ENCODE results near the gene BTBD10.

Gene BTBD10

DNA sequence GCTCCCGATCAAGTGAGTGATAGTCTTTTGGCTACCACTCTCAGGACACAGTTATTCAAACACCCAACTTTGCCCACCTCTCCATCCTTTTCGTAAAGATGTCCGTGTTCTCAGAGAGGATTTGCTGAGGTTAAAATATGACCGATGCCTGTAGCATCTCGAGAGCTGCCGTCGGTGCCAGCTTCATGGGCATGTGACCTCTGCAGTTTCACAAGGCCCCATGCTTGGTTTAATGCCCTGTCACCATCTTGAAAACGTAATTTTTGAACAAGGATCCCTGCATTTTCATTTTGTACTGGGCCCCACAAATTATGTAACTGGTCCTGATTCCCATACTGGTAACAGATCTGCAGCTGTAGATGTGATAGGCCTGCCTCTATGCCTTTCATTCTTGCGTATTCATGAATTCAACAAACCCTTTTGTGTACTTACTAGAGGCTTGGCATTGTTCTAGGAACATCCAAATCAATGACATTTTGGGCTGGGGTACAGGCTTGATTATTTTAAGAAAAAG, 100.4 kb downstream of the BTBD10 start:
- H3K27ac ChIP-seq (ENCODE audit: low read depth, low read length), result no peak overlapping the region
- H3K9ac ChIP-seq (ENCODE audit: low read length), result no peak overlapping the region
- no peak overlapping the region for H3K4me3 ChIP-seq (ENCODE audit: insufficient read depth, low read length, poor library complexity, severe bottlenecking)
- no peaks in the 10 kb centered on the region for H3K9me2 ChIP-seq (replicated peaks; ENCODE audit: insufficient read depth, low read length)
- no peaks in the 10 kb centered on the region for H3K36me3 ChIP-seq (ENCODE audit: low read length)
- TF ChIP-seq, protein P1, sequence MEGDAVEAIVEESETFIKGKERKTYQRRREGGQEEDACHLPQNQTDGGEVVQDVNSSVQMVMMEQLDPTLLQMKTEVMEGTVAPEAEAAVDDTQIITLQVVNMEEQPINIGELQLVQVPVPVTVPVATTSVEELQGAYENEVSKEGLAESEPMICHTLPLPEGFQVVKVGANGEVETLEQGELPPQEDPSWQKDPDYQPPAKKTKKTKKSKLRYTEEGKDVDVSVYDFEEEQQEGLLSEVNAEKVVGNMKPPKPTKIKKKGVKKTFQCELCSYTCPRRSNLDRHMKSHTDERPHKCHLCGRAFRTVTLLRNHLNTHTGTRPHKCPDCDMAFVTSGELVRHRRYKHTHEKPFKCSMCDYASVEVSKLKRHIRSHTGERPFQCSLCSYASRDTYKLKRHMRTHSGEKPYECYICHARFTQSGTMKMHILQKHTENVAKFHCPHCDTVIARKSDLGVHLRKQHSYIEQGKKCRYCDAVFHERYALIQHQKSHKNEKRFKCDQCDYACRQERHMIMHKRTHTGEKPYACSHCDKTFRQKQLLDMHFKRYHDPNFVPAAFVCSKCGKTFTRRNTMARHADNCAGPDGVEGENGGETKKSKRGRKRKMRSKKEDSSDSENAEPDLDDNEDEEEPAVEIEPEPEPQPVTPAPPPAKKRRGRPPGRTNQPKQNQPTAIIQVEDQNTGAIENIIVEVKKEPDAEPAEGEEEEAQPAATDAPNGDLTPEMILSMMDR (IDR thresholded peaks at IDR 0.05; ENCODE audit: insufficient read depth, low read length, poor library complexity, severe bottlenecking), result no peak
- no peak for TF ChIP-seq EZH2phosphoT487 (conservative IDR thresholded peaks at IDR 0.05; ENCODE audit: low read length)
- no peaks in the 10 kb centered on the region for H3K9me3 ChIP-seq (ENCODE audit: insufficient read depth, low read length)
- H3K27me3 ChIP-seq (ENCODE audit: low read length), result no peaks in the 10 kb centered on the region
- no peaks in the 10 kb centered on the region for H3K79me2 ChIP-seq (ENCODE audit: insufficient read depth, low read length)
- no peak overlapping the region for H3K4me2 ChIP-seq (ENCODE audit: low read depth, low read length, poor library complexity, severe bottlenecking)
- H3F3A ChIP-seq (ENCODE audit: insufficient read depth), result no peaks in the 10 kb centered on the region
- H4K20me1 ChIP-seq (ENCODE audit: low read depth, low read length), result no peaks in the 10 kb centered on the region
- H2AFZ ChIP-seq (ENCODE audit: low read depth, low read length, severe bottlenecking), result no peak overlapping the region

DNA sequence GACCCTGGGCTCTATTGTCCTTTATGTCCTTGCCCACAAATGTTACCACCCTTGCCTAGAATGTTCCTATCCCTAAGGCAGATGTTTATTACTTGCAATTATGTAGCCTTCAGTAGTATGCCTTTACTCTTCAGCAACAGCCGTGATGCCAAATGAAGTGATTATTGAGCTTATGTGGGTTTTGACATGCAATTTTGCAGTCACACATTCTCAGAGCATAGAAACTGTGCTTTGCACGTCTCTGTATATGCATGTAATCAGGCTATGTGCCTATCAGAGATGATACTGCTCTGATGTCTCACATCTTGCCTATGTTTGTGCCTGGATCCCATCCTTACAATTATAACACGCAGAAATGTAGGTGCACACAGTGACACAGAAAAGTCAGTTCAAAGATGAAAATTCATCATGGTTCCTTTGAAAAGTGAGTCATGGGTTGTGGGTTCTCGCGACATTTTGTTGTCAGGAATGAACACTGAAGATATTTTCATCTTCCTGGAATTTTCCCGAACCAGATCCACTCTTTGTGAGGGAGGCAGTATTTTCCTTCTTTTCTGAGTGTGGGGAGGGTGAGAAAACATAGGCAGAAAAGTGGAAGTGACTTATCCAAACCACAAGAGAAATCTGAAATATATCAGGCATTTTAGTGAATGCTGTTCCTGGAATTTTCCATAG, 104.3 kb downstream of the BTBD10 start:
- Histone ChIP-seq H3K36me3 (ENCODE audit: low read length) (no peaks in the 10 kb centered on the region), H3K9me2 (replicated peaks; ENCODE audit: insufficient read depth, low read length) (no peaks in the 10 kb centered on the region), H2AFZ (ENCODE audit: low read depth, low read length, severe bottlenecking) (no peak overlapping the region), H3K79me2 (ENCODE audit: insufficient read depth, low read length) (no peaks in the 10 kb centered on the region), H3K9me3 (ENCODE audit: insufficient read depth, low read length) (no peaks in the 10 kb centered on the region), H3K9ac (ENCODE audit: low read length) (no peak overlapping the region), H3K4me2 (ENCODE audit: low read depth, low read length, poor library complexity, severe bottlenecking) (no peak overlapping the region), H3K4me3 (ENCODE audit: insufficient read depth, low read length, poor library complexity, severe bottlenecking) (no peak overlapping the region), H4K20me1 (ENCODE audit: low read depth, low read length) (no peaks in the 10 kb centered on the region), H3K27me3 (ENCODE audit: low read length) (no peaks in the 10 kb centered on the region), H3F3A (ENCODE audit: insufficient read depth) (no peaks in the 10 kb centered on the region), H3K27ac (ENCODE audit: low read depth, low read length) (no peak overlapping the region)
- no peak for TF ChIP-seq EZH2phosphoT487 (conservative IDR thresholded peaks at IDR 0.05; ENCODE audit: low read length)
- TF ChIP-seq, protein P1 (IDR thresholded peaks at IDR 0.05; ENCODE audit: insufficient read depth, low read length, poor library complexity, severe bottlenecking), result no peak

- Histone ChIP-seq H3K27ac (ENCODE audit: low read depth, low read length) (no peak overlapping the region), H3K79me2 (ENCODE audit: insufficient read depth, low read length) (no peaks in the 10 kb centered on the region), H3K27me3 (ENCODE audit: low read length) (no peaks in the 10 kb centered on the region), H3K9me2 (replicated peaks; ENCODE audit: insufficient read depth, low read length) (no peaks in the 10 kb centered on the region), H3K9me3 (ENCODE audit: insufficient read depth, low read length) (no peaks in the 10 kb centered on the region), H3K36me3 (ENCODE audit: low read length) (no peaks in the 10 kb centered on the region), H3K9ac (ENCODE audit: low read length) (no peak overlapping the region), H4K20me1 (ENCODE audit: low read depth, low read length) (no peaks in the 10 kb centered on the region), H3K4me3 (ENCODE audit: insufficient read depth, low read length, poor library complexity, severe bottlenecking) (no peak overlapping the region), H3F3A (ENCODE audit: insufficient read depth) (no peaks in the 10 kb centered on the region), H3K4me2 (ENCODE audit: low read depth, low read length, poor library complexity, severe bottlenecking) (no peak overlapping the region), H2AFZ (ENCODE audit: low read depth, low read length, severe bottlenecking) (no peak overlapping the region)
- no peak for TF ChIP-seq EZH2phosphoT487 (conservative IDR thresholded peaks at IDR 0.05; ENCODE audit: low read length)
- TF ChIP-seq, protein P1 (IDR thresholded peaks at IDR 0.05; ENCODE audit: insufficient read depth, low read length, poor library complexity, severe bottlenecking), result no peak
Measured at GRCh38 chr11:13357232-13357631, 105.8 kb downstream of the BTBD10 start.
